K562 (cell line): ENCODE measurements around the gene TUBB4B.

Experiments used
- CHD4 ChIP-seq: fragments of 200-600 bp; sonication (generic); IDR thresholded peaks from 3 replicates; pipeline ENCODE4 v1.6.1; 2012; ENCODE audit warnings: low read depth, mild to moderate bottlenecking, mixed read lengths, low read length, inconsistent platforms; ENCODE audit not compliant: insufficient read depth, insufficient replicate concordance, poor library complexity, severe bottlenecking
- CTBP1 ChIP-seq: fragments of 450-650 bp; IDR thresholded peaks from 2 replicates; pipeline ENCODE4 v1.6.1; 2016; ENCODE audit warnings: borderline replicate concordance
- CTCF ChIP-seq, 3 experiments: IDR thresholded peaks in 2 of 3; conservative IDR thresholded peaks in 1 of 3; 2 replicates each; pipeline ENCODE4 v1.5.1; 2011 to 2012; ENCODE audit warnings: low read length in 3 of 3, mild to moderate bottlenecking in 3 of 3, control low read depth in 2 of 3, improper control_type of control experiment in 1 of 3, inconsistent platforms in 1 of 3, low read depth in 1 of 3, mixed read lengths in 1 of 3, moderate library complexity in 1 of 3; ENCODE audit not compliant: insufficient read depth in 2 of 3
- DMBX1 ChIP-seq: fragments of 250-450 bp; sonication (Bioruptor Pico); IDR thresholded peaks from 2 replicates; pipeline ENCODE4 v1.8.0; 2022; ENCODE audit warnings: inconsistent platforms, mild to moderate bottlenecking, moderate library complexity, borderline replicate concordance
- ETV1 ChIP-seq: fragments of 450-650 bp; conservative IDR thresholded peaks from 2 replicates; pipeline ENCODE4 v1.6.1; 2016; ENCODE audit warnings: missing genetic modification characterization, control low read depth, low read depth, missing compliant biosample characterization
- GTF2A2 ChIP-seq: IDR thresholded peaks from 2 replicates; pipeline ENCODE4 v1.6.1; 2016; ENCODE audit warnings: mild to moderate bottlenecking, missing genetic modification characterization, missing compliant biosample characterization
- HDGF ChIP-seq: fragments of 450-650 bp; IDR thresholded peaks from 2 replicates; pipeline ENCODE4 v1.6.1; 2016
- LCOR ChIP-seq: sonication (generic); formaldehyde crosslinking; IDR thresholded peaks from 2 replicates; pipeline ENCODE4 v1.8.0; 2022; ENCODE audit warnings: mild to moderate bottlenecking, missing genetic modification reagents
- POLR2A ChIP-seq: fragments of 450-650 bp; conservative IDR thresholded peaks from 2 replicates; pipeline ENCODE4 v1.6.1; 2016
- SRF ChIP-seq, 2 experiments: fragments of 250-450, 450-650 bp in 1 of 2; sonication (Bioruptor Pico) in 1 of 2; sonication (generic) in 1 of 2; formaldehyde crosslinking; IDR thresholded peaks; 2 replicates each; pipeline versions ENCODE4 v1.5.0 to v1.5.1; 2020 to 2022; ENCODE audit warnings: mild to moderate bottlenecking in 1 of 2, missing genetic modification reagents in 1 of 2
- ZNF175 ChIP-seq: fragments of 200-800 bp; sonication (Bioruptor generic); IDR thresholded peaks from 2 replicates; pipeline ENCODE4 v1.6.1; 2016; ENCODE audit warnings: low read depth, mild to moderate bottlenecking, missing genetic modification characterization, missing compliant biosample characterization
- ZNF407 ChIP-seq: fragments of 450-650 bp; IDR thresholded peaks from 2 replicates; pipeline ENCODE4 v1.6.1; 2016; ENCODE audit warnings: low read depth
- TF ChIP-seq, protein P1 (sequence below): fragments of 450-650 bp; IDR thresholded peaks from 2 replicates; pipeline ENCODE4 v1.6.1; 2014; ENCODE audit warnings: low read depth, mild to moderate bottlenecking, moderate library complexity, borderline replicate concordance

DNA sequence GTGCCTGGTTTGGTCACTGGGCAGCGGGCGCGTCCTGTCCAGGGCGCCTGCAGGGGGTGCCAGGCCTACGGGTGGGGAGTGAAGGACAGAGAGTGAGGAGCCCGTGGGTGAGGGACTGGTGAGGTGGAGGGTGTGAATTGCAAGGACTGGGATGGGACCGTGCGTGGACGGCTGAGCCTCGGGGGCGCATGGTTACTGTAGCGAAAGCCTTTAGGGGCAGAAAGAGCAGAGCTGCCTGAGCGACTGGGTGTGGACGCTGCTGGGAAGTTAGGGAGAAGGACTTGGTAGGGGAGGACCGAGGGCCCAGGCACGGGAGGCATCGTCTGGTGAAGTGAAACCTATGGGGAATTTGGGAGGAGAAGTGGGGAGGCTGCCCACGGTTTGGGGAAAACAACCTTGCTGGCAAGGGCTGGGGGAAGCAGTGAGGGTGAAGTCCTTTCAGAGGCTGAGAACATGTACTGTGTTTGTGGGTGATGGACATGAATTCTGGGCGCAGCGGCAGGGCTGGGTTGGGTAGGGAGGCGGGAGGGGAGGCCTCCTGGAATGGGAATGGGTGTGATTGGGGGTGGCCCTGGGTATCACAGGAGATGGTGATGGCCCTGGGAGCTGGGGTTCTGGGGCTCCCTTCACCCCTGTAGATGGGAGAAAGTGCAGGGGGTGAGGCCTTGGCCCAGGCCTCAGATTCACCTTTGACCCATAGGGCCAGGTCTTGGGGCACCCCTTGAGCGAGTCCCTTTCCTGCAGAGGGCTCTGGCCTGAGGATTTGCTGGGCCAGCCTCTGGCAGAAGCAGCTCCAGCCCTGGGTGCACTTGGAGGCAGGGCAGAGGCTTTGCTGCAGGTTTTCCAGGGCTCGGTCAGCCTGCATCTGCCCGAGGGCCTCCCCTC, 34.7 kb downstream of the TUBB4B start:
- TF ChIP-seq CTBP1 (no peak), ETV1 (tag) (no peak), CHD4 (no peak), DMBX1 (CRISPR knock-in tag) (no peak), POLR2A (no peak), ZNF407 (no peak), HDGF (no peak), LCOR (no peak), ZNF175 (CRISPR knock-in tag) (no peak), GTF2A2 (tag) (no peak), CTCF (IDR thresholded peaks at IDR 0.05 in 2 of 3, conservative IDR thresholded peaks at IDR 0.05 in 1 of 3; ENCODE audit: insufficient read depth in 2 of 3, low read depth in 1 of 3, low read length in 3 of 3) (no peak), SRF (CRISPR knock-in tag; IDR thresholded peaks at IDR 0.05) (no peak)
- TF ChIP-seq, protein P1, sequence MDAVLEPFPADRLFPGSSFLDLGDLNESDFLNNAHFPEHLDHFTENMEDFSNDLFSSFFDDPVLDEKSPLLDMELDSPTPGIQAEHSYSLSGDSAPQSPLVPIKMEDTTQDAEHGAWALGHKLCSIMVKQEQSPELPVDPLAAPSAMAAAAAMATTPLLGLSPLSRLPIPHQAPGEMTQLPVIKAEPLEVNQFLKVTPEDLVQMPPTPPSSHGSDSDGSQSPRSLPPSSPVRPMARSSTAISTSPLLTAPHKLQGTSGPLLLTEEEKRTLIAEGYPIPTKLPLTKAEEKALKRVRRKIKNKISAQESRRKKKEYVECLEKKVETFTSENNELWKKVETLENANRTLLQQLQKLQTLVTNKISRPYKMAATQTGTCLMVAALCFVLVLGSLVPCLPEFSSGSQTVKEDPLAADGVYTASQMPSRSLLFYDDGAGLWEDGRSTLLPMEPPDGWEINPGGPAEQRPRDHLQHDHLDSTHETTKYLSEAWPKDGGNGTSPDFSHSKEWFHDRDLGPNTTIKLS, result no peak
